ENCODE measurements around the gene GRK4. TPM values are rescaled to one million over a fixed set of nuclear protein-coding genes. Genes with fewer than 3 reads are reported as not detected.
"Not testable (repeated sequence)": the region's sequence is repeated elsewhere in the genome, so short reads cannot be mapped to it uniquely, and the experiment has no call there.

GRK4 gene
- polyA plus RNA-seq, 10 donors = 8.0 to 12.3 (median 9.7) TPM

DNA sequence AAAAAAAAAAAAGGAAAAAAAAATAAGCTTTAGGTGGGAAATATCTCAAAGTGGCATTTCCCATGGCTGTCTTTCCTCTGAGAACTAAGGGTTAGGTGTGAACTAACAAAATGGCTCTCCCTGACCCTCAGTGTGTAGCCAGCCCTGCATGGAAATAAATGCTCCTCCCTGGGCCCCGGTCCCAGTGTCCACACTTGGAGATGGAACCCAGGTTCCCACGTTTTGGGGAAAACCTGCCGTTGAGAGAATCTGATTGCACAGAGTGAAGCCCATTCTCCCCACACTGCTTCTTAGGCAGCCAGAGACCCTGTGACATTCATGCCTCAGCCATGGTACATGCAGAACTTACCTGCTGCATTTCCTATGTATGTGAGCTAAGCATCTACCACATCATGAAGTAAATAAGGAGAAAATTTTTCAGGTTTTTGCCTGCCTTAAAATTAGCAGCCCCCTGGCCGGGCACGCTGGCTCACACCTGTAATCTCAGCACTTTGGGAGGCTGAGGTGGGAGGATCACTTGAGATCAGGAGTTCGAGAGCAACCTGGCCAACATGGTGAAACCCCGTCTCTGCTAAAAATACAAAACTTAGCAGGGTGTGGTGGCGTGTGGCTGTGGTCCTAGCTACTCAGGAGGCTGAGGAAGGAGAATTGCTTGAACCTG, 76.5 kb downstream of the GRK4 start:
- no peak for DNase-seq

DNA sequence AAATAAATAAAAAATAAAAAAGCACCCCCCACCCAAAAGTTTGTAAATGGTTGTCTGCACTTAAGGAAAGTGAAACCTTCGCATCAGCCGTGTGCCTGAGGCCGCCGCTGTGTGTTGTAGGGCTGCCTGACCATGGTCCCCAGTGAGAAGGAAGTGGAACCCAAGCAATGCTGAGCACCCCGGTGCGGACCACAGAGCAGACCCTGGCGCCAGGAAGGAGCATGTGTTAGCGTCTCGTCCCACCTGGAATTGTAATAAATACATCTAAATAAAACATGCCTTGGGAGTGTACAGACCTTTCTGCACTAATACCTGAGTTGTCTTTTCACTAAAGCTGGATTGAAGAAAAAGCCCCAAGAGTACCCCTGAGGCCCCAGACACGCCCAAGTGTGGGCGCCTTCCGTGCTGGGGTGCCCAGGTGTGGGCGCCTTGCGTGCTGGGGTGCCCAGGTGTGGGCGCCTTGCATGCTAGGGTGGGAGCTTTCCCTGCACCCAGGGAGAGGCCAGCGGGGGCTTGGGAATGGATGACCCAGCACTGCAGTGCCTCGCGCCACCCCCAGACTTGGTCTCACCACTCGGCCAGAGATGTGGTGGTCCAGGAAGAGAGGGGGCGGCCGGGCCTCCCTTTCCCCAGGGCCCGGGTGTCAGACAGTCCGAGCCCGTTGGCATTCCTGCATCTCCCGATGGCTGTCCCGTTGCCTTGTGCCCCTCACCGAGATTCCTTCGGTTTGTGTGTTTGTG, 77.3 kb downstream of the GRK4 start:
- DNase-seq = no peak

DNA sequence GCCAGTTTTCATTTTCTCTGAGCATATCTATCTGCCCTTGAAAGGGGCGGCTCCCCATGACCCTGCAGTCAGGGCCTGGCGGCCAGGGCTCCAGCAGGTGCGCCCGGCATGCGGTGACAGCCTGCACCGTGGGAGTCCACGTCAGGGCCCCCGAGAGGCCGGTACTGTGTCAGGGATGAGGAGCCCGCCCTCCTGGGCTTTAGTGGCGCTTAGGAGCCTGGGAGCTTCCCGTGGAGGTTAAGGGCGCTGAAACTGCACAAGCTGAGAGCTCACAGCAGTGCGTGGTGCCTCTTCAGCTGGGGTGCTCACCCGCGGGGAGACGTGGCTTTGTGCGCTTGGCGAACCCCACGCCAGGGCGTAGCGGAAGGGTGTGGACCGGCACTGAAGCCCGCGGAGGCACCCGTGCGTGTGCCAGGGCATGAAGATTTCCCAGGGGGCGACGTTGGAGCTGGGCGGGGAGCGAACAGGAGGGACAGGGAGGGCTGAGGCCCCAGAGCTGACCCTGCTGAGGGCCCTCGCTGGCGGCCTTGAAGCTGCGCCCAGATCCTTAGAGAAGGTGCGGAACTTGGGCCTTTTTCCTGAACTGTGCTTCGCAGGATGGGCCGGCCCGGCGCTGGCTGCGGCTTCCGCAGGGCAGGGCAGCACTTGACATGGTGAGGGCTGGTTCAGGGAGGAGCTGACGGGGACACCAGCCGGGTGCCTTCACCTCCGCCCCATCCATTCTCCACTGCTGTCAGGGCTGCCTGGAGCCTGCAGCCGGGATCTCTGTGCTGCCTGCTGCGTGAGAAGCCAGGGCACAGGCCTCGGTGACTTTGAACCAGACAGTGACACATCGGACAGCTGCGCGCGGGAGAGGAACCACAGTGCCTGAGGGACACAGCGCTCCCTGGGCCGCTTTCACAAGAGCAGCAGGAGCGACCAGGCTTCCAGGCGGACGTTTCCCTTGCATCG, 78.1 kb downstream of the GRK4 start:
- DNase-seq = peak; percentile 53 to 76 (median 57)

DNA sequence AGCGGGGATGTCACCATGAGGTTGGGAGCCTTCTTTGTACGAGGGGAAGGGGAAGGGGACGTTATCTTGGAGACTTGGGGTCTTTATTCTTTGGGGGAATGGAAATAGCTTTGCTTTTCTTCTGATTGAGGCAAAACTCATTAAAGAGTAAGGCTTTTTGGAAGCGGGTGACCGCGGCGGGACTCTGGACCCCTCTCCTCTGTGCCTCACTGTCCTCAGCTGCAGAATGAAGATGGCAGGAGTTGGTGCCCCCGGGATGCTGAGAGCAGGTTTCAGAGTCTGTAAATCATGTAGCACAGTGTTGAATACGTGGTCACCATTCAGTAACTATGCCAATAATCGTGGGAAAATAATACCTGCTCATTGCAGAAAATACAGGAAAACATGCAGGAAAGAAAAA, 78.9 kb downstream of the GRK4 start:
- no peak for DNase-seq

DNA sequence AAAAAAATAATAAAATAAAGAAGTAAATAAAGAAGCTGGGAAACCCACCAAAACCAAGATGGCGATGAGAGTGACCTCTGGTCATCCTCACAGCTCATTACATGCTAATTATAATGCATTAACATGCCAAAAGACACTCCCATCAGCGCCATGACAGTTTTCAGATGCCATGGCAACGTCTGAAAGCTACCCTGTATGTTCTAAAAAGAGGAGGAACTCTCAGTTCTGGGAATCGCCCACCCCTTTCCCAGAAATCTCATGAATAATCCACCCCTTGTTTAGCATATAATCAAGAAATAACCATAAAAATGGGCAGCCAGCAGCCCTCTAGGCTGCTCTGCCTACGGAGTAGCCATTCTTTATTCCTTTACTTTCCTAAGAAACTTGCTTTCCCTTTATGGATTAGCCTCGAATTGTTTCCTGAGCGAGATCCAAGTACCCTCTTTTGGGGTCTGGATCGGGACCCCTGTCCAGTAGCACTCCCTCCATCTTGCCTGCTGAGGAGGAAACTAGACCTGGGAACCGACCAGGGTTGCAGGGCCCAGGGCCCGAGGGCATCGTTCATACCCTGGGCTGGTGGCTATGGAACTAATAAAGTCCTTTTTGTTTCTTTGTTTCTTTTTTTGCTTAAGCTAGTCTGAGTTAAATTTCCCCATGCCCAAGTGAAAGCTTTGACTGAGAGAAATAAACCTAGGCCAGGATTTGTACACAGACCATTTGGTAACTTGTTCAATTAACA, 80.1 kb downstream of the GRK4 start:
- DNase-seq = no peak

DNA sequence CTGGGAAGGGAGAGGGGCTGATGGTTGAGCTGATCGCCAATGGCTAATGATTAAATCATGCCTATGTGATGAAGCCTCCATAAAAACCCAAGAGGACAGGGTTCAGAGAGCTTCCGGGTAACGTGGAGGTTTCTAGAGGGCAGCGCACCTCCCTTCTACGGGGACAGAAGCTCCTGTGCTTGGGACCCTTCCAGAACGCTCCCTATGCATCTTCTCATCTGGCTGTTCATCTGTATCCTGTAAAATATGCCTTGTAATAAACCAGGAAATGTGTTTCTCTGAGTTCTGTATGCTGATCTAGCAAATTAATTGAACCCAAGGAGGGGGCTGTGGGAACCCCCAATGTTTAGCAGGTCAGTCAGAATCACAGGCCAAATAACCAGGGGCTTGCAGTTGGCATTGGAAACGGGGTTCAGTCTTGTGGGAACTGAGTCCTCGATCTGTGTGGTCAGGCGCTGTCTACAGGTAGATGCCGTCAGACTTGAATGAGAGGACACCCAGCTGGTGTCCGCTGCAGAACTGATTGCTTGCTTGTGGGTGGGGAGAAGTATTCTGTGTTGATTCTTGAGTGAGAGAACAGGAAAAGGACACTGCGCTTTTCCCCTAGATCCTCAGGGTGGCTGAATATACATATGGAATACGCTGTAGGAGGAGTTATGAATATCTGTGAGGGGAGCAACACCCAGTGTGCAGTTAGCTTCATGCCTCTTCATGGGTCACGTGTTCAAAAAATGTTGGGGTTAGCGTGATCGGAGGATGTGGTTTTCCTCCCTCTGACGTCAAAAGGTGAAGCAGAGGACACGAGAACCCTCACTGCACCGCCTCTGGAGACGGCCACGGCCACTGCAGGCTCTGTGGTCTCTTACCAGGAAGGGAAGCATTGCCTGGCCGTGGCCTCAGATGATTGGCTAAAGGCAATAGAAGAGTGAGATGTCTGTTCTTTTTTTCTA, 81.8 kb downstream of the GRK4 start:
- DNase-seq = peak in 2 of 3 donors; percentile 32 to 51

DNA sequence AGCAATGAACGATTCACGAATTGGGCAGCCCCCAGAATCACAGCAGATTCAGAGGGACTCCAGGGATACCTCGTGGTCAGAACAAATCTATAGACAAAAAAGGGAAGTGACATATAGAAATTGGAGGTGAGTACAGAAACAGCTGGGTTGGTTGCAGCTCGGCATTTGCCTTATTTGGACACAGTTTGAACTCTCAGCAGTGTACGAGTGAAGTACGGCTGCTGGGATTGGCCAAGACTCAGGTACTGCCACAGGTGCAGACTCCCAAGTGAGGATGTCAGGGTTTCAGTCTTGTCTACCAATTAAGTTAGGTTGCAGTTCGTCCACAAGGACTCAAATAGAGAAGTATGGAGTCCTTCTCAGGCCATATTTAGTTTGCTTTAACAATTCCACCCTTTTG, 82.8 kb downstream of the GRK4 start:
- DNase-seq = no peak

DNA sequence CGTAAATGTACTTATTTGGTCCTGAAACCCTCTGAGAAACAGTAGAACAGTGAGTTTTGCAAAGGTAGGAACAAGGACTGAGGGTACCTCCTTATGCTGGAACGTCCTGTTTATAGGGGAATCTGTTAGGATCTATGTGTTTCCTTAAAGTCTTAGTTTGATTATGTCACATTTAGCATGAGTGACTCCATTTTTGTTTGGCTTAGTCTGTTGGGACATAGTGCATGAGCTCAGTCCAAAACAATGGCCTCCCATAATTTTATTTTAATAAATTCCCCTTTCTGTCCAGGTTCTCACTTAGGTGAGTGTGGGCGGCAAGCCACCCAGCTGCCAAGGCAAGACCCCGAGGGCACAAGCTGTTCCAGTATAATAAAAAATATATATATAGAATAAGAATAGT, 83.3 kb downstream of the GRK4 start:
- no peak for DNase-seq

DNA sequence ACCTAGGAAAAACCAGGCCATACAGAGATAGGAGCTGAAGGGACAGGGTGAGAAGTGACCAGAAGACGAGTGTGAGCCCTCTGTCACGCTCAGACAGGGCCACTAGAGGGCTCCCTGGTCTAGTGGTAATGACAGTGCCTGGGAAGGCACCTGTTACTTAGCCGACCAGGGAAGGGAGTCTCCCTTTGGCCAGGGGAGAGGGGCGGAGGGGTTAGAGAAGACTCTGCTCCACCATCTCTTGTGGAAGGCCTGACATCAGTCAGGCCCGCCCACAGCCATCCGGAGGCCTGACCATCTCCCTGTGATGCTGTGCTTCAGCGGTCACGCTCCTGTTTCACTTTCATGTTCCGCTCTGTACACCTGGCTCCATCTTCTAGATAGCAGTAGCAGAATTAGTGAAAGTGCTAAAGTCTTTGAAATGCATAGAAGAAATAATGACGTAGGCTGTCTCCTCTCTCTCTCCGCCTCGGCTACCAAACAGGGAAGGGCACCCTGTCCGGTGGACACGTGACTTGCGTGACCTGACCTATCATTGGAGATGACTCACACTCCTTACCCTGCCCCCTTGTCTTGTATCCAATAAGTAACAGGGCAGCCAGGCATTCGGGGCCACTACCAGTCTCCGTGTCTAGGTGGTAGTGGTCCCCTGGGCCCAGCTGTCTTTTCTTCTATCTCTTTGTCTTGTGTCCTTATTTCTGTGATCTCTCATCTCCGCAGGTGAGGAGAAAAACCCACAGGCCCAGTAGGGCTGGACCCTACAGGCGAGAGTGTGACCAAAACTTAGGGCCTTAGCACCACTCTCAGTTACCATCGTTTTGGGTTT, 84.3 kb downstream of the GRK4 start:
- DNase-seq = peak; percentile 35 to 63 (median 44)

DNA sequence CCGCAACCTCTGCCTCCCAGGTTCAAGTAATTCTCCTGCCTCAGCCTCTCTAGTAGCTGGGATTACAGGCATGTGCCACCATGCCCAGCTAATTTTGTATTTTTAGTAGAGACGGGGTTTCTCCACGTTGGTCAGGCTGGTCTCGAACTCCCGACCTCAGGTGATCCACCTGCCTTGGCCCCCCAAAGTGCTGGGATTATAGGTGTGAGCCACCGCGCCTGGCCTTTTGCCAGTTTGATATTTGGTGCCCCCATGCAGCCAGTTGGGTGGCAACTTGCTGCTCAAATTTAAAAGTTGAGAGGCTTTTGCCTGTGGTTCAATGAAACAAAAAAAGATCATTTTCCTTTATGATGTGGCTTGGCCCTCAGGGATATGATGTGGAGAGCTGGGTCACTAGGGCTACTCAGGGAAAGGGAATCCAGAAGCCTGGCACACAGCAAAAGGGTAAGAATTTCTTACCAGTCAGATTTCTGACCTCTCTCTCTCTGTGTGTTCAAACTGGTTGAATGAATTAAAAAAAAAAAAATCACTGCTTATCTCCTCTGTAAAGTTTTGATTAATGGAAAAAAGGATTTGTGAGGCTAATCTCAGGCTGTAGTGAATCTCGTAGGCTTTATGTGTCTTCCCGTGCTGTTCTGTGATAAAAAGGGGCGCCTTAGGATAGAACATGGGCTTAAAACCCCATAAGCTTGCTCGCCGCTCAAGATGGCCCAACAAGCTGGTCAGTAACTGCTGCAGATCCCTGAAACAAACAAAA, 87.9 kb downstream of the GRK4 start:
- DNase-seq = not testable (repeated sequence)

DNA sequence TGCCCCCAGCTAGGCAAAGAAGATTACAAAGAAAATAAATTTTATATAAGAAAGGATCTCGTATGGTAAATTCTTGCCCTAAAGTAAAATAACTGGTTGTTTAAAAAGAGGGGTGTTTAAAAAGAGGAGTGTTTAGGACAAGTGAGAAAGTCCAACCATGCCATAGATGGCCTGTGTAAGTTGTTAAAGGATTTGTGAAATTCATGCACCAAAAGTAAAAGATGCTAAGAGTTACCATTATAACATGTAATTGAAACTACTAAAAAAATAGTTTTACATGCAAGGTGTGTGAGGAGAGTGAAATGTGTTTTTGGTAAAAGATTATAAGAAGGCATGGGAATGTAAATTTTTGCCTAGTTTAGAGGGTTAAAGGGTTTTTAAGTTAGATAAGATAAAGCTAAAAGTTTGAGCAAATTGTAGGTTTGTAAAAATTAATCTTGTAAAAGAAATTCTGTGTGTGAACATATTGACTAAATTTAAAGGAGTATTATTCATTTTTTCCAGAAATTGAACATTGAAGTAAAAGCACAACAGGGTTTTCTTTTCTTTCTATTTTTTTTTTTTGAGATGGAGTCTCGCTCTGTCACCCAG, 90.9 kb downstream of the GRK4 start:
- DNase-seq = no peak

DNA sequence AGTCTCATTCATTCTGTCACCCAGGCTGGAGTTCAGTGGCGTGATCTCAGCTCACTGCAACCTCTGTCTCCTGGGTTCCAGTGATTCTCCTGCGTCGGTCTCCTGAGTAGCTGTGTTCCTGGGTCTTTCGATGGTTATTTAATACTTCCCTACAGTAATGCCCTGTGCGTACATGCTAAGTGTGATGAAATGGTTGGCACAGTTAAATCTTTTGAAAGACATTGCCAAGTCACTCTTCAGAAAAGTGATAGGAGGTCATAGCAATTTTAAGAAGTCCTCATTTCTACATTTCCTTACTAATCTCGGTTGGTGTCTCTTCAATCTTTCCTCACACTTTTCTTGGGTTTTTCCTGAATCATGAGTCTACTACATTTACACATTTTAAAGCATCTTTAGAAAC, 96.6 kb downstream of the GRK4 start:
- no peak for DNase-seq

DNA sequence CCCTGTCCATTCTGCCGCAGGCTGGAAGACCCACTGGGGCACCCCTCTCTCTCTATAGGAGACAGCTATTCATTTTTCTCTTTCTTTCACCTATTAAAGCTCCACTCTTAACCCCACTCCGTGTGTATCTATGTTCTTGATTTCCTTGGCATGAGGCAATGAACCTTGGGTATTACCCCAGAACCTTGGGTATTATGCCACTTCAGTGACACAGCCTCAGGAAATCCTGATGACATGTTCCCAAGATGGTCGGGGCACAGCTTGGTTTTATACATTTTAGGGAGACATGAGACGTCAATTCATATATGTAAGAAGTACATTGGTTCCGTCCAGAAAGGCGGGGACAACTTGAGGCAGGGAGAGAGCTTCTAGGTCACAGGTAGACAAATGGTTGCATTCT, 97.6 kb downstream of the GRK4 start:
- DNase-seq = no peak

DNA sequence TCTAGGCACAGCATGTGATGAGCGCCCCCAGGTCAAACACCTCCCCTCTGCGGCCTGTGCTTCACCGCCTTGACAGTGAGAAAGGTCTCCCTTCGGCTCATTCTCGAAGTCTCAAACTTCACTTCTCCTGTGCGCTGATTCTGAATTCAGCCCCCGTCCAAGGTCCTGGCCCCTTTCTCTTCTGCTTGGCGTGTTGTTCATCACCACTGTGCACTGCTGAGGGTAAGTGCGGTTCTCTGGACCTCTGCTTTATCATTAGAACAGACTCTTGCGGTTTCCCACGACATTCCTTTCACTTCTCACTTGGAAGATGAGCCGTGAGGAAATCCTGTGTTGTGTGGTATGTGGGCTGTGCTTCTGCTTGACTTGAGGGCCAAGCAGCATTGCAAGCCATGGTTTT, 99.1 kb downstream of the GRK4 start:
- no peak for DNase-seq

DNA sequence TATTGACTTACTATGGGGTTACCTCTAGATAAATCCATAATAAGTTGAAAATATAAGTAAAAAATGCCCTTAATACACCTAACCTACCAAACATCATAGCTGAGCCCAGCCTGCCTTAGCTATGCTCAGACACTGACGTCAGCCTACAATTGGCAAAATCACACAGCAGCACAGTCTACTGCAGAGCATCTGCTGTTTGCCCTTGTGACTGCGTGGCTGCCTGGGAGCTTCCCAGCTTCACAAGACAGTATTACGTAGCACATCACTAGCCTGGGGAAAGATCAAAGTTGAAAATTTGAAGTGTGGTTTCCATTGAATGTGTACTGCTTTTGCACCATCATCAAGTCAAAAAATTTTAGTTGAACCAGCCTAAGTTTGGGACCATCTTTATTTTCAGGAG, 102.2 kb downstream of the GRK4 start:
- DNase-seq = no peak

DNA sequence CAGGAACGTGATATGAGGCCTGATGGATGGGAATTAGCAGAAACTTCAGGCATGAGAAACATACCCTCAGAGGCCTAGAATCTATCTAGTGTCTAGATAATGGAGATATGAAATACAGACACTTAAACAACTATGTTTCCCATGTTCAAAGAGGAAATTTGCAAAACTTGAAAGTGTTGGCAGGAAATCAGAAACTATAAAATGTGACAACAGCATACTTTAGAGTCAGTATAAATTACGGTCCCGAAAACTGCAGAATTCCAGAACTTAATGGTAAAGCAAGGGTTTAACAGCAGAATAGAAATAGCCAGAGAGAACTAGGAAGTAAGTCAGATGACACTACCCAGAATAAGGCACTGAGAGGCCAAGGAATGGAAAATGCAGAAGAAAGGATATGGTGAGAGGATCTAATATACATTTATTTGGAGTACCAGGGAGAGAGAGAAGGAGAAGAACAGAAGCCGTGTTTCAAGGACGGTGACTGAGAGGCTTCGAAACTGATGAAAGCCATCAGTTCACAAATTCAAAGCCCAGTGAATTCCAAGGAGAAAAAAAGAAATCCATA, 103.5 kb downstream of the GRK4 start:
- no peak for DNase-seq

DNA sequence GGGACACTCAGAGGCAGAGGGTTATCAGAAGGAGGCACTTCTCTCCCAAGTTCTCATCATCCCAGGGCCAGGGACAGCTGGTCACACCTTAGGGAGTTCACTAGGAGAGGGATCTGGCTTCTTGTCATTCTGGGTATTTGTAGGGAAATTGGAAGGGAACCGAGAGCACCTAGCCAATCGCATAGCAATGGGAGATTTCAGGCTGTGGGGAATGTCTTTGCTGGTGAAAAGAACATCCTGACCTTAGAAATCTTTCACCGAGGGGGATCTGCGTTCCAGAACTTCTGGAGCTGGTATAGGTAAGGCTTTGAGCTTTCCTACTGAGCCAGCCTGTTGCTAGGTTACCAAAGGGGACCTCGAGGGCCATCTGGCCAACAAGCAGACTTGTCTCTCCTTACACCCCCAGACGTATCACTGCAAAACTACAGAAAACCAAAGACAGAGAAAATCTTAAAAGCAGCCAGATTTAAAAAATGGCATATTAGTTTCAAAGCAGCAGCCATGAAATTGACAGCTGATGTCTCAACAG, 104.2 kb downstream of the GRK4 start:
- no peak for DNase-seq

DNA sequence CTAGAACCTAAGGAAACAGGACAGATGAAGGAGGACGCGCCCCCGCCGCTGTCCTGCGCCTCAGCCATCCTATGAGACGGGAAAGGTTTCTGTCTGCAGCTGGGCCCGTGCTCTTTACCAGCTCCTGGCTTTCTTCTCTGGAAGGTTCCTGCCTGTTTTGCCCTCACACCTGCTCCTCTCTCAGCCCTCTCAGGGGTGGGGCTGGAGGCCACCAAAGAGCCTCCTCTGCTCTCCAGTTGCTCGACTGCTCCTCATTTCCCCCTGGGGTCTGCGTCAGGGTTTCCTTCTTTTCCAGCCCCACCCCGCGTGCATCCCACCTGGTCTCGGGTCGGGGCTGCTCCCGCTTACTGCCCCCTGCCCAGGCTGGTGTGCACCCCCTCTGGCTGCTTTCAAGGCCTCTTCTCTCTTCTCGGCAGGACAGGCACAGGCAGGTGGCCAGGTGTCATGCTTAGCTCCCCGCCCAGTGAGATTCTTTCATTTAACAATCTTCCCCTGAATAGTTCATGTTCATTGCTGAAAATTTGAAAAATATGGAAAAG, 106.4 kb downstream of the GRK4 start:
- DNase-seq = no peak
